MM.1S (cell line): Measurements from ENCODE around the gene NDST4.

Source experiments
- DNase-seq: peaks from one replicate; pipeline ENCODE4 v3.0.0-alpha.2; 2015
- H2AFZ ChIP-seq: fragments of 300-600 bp; sonication (generic); 2 replicates; pipeline ENCODE4 v1.6.0; 2016; ENCODE audit warnings: antibody characterized with exemption, low read length
- H3F3A ChIP-seq: fragments of 300-600 bp; sonication (generic); 2 replicates; pipeline ENCODE4 v1.6.1; 2016; ENCODE audit warnings: mild to moderate bottlenecking, antibody characterized with exemption, low read length, moderate library complexity, mixed read lengths; ENCODE audit not compliant: insufficient read depth
- H3K27ac ChIP-seq: fragments of 300-600 bp; sonication (generic); 2 replicates; pipeline ENCODE4 v1.5.1; 2016; ENCODE audit warnings: mild to moderate bottlenecking, low read length
- H3K27me3 ChIP-seq: fragments of 300-600 bp; sonication (generic); replicated peaks from 2 replicates; pipeline ENCODE4 v1.6.0; 2016; ENCODE audit warnings: low read length; ENCODE audit not compliant: insufficient read depth
- H3K36me3 ChIP-seq: fragments of 300-600 bp; sonication (generic); replicated peaks from 2 replicates; pipeline ENCODE4 v1.6.1; 2016; ENCODE audit warnings: mild to moderate bottlenecking, low read length, mixed read lengths; ENCODE audit not compliant: insufficient read depth
- H3K4me1 ChIP-seq: fragments of 300-600 bp; sonication (generic); 2 replicates; pipeline ENCODE4 v1.6.1; 2016; ENCODE audit warnings: low read length, mixed read lengths
- H3K4me2 ChIP-seq: fragments of 300-600 bp; sonication (generic); 2 replicates; pipeline ENCODE4 v1.6.0; 2016; ENCODE audit warnings: low read depth, low read length
- H3K4me3 ChIP-seq: fragments of 300-600 bp; sonication (generic); 2 replicates; pipeline ENCODE4 v1.5.1; 2016; ENCODE audit warnings: low read length, mixed read lengths
- H3K79me2 ChIP-seq: fragments of 300-600 bp; sonication (generic); 2 replicates; pipeline ENCODE4 v1.6.1; 2016; ENCODE audit warnings: mixed run types, low read length, mixed read lengths
- H3K9ac ChIP-seq: fragments of 300-600 bp; sonication (generic); 2 replicates; pipeline ENCODE4 v1.6.1; 2016; ENCODE audit warnings: low read length, mixed read lengths
- H3K9me2 ChIP-seq: fragments of 300-600 bp; sonication (generic); replicated peaks from 2 replicates; pipeline ENCODE4 v1.6.1; 2016; ENCODE audit warnings: mild to moderate bottlenecking, low read length, mixed read lengths; ENCODE audit not compliant: insufficient read depth
- H3K9me3 ChIP-seq: fragments of 300-600 bp; sonication (generic); replicated peaks from 2 replicates; pipeline ENCODE4 v1.6.1; 2016; ENCODE audit warnings: mild to moderate bottlenecking, low read length, mixed read lengths; ENCODE audit not compliant: insufficient read depth
- H4K20me1 ChIP-seq: fragments of 300-600 bp; sonication (generic); 2 replicates; pipeline ENCODE4 v1.6.1; 2016; ENCODE audit warnings: mild to moderate bottlenecking, low read length, moderate library complexity, mixed read lengths; ENCODE audit not compliant: insufficient read depth
- EZH2 ChIP-seq: fragments of 300-600 bp; sonication (generic); optimal IDR thresholded peaks from 2 replicates; pipeline ENCODE3; 2017; ENCODE audit warnings: low read depth, mild to moderate bottlenecking, antibody characterized with exemption, low read length, mixed read lengths
- EZH2phosphoT487 ChIP-seq: fragments of 300-600 bp; sonication (generic); IDR thresholded peaks from 2 replicates; pipeline ENCODE4 v1.6.1; 2018; ENCODE audit warnings: antibody characterized with exemption, low read length
- TF ChIP-seq, protein P1 (sequence below): fragments of 300-600 bp; sonication (generic); IDR thresholded peaks from 2 replicates; pipeline ENCODE4 v1.5.1; 2016; ENCODE audit warnings: antibody characterized with exemption, low read length, mixed read lengths

NDST4 gene

DNA sequence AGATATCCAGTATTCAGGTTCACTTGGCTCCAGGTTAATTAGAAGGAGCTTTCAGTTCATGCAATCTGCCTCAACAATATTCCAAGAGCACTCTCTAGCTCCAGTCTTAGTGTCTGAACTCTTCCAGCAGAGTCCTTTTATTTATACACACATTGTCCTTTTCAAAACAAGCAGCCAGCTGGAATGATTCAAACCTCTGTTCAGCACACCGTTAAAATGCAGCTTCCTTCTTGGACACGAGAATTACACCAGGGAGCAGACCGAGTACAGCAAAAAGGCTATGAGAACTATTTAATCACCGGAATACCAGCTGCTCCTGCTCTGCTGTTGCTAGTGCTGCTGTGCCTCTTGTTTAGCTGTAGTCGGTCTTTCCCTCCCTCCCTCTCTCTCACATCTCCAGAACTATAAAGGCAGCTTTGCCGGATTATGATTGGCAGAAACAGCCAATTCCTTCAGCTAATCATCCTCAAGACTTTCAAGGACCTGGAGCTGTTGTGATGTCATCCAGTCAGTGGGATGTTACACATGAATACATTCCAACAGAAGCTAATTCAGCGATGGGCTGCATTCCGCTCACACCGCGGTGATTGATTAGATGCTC is at the start of gene NDST4:
NDST4 (minus strand) TSS at position 115 of the 601 bp plus-strand sequence. CDS start 36,584 bp downstream, outside the sequence.
- Histone ChIP-seq H3K9me2 (no peaks in the 10 kb centered on the region), H3K27me3 (no peaks in the 10 kb centered on the region), H2AFZ (no peak within 1 kb of the TSS), H3K79me2 (no peaks in the 10 kb centered on the region), H3K4me1 (no peaks in the 10 kb centered on the region), H3K36me3 (no peaks in the 10 kb centered on the region), H4K20me1 (no peaks in the 10 kb centered on the region), H3K4me2 (no peak within 1 kb of the TSS), H3K9ac (no peak within 1 kb of the TSS), H3K27ac (no peak within 1 kb of the TSS), H3K4me3 (no peak within 1 kb of the TSS), H3F3A (no peaks in the 10 kb centered on the region), H3K9me3 (no peaks in the 10 kb centered on the region)
- TF ChIP-seq, protein P1, sequence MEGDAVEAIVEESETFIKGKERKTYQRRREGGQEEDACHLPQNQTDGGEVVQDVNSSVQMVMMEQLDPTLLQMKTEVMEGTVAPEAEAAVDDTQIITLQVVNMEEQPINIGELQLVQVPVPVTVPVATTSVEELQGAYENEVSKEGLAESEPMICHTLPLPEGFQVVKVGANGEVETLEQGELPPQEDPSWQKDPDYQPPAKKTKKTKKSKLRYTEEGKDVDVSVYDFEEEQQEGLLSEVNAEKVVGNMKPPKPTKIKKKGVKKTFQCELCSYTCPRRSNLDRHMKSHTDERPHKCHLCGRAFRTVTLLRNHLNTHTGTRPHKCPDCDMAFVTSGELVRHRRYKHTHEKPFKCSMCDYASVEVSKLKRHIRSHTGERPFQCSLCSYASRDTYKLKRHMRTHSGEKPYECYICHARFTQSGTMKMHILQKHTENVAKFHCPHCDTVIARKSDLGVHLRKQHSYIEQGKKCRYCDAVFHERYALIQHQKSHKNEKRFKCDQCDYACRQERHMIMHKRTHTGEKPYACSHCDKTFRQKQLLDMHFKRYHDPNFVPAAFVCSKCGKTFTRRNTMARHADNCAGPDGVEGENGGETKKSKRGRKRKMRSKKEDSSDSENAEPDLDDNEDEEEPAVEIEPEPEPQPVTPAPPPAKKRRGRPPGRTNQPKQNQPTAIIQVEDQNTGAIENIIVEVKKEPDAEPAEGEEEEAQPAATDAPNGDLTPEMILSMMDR = no peak
- no peak for TF ChIP-seq EZH2
- TF ChIP-seq EZH2phosphoT487 = no peak
- no peak for DNase-seq

DNA sequence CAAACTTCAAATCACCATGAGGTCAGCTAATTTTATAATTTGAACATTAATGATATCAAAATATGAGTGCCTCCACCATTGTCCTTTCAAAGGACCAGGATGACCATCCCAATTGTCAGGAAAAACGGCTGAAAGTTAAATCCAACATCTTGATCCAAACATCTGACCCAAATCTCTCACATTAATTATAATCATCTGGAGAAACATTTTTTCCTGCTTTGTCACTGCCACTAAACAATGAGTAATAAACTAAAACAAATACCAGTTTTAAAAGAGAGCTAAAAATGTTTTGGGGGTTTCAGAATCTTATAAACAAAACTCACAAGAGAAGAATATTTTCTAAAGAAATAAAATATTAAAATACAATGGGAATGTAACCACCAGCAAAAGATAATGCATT is 45.7 kb upstream of the NDST4 start:
- TF ChIP-seq EZH2 (no peak), EZH2phosphoT487 (no peak)
- TF ChIP-seq, protein P1 = no peak
- no peaks in the 10 kb centered on the region for H3K27me3 ChIP-seq
- H2AFZ ChIP-seq = no peak overlapping the region
- H4K20me1 ChIP-seq = no peaks in the 10 kb centered on the region
- no peak overlapping the region for H3K4me2 ChIP-seq
- H3K79me2 ChIP-seq = no peaks in the 10 kb centered on the region
- no peak overlapping the region for H3K27ac ChIP-seq
- no peaks in the 10 kb centered on the region for H3F3A ChIP-seq
- H3K9me3 ChIP-seq = no peaks in the 10 kb centered on the region
- H3K4me3 ChIP-seq = no peak overlapping the region
- H3K9me2 ChIP-seq = no peaks in the 10 kb centered on the region
- H3K9ac ChIP-seq = no peak overlapping the region
- no peaks in the 10 kb centered on the region for H3K4me1 ChIP-seq
- H3K36me3 ChIP-seq = no peaks in the 10 kb centered on the region
- no peak for DNase-seq

DNA sequence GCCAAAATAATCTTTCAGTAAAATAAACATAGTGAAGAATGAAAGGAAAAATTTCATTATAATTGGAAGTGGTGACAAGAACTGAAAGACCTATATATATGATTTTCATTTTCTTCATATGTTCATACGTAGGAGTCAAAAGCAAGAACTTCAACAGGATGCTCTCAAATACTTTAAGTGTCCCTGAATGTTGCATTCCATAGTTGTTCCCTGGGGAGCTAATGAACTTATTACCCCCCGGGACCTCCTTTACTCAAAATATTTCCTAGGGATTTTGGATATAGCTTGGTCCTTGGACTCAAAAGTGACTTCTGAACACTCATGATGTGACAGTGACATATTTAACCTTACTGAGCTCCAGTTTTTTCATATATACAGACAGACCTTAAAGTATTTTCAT is 44.9 kb upstream of the NDST4 start:
- Histone ChIP-seq H3K36me3 (no peaks in the 10 kb centered on the region), H3K4me3 (no peak overlapping the region), H3K9me3 (no peaks in the 10 kb centered on the region), H3K27ac (no peak overlapping the region), H2AFZ (no peak overlapping the region), H3F3A (0 out of 2 replicates have a peak, but pooled peaks cover 3% of the 10 kb centered on the region), H3K9ac (no peak overlapping the region), H3K4me1 (0 out of 2 replicates have a peak, but pooled peaks cover 1% of the 10 kb centered on the region), H3K27me3 (no peaks in the 10 kb centered on the region), H3K79me2 (no peaks in the 10 kb centered on the region), H4K20me1 (no peaks in the 10 kb centered on the region), H3K4me2 (no peak overlapping the region), H3K9me2 (no peaks in the 10 kb centered on the region)
- DNase-seq = no peak
- TF ChIP-seq EZH2 = no peak
- TF ChIP-seq, protein P1 = no peak
- no peak for TF ChIP-seq EZH2phosphoT487
